Measurements from ENCODE around the gene TTC32. TPM values are rescaled to one million over a fixed set of nuclear protein-coding genes. Genes with fewer than 3 reads are reported as not detected.
"Not testable (repeated sequence)": the region's sequence is repeated elsewhere in the genome, so short reads cannot be mapped to it uniquely, and the experiment has no call there.

Gene TTC32
- total and polyA plus RNA-seq, 8 donors, result 6.6 to 42.7 (median 32.8) TPM

GRCh38 chr2:19894134-19894792 lies 7.5 kb downstream of the TTC32 start:
- Histone ChIP-seq H3K27me3 (no peaks in the 10 kb centered on the region), H3K9me3 (no peaks in the 10 kb centered on the region), H3K27ac (no peak overlapping the region), H3K4me3 (no peak overlapping the region), H3K36me3 (no peaks in the 10 kb centered on the region), H3K4me1 (peaks cover 19 to 31% of the 10 kb centered on the region in 2 donors)
- ATAC-seq (no peak), DNase-seq (no peak)
- no peak for TF ChIP-seq CTCF (IDR thresholded peaks at IDR 0.05)
- intact Hi-C loops (cut with DNase I), result no loop called here

- Histone ChIP-seq H3K9me3 (no peaks in the 10 kb centered on the region), H3K27me3 (no peaks in the 10 kb centered on the region), H3K4me3 (no peak overlapping the region), H3K27ac (no peak overlapping the region), H3K36me3 (no peaks in the 10 kb centered on the region), H3K4me1 (peaks cover 13 to 26% of the 10 kb centered on the region in 2 donors)
- intact Hi-C loops (cut with DNase I), result no loop called here
- no peak for ATAC-seq
- no peak for TF ChIP-seq CTCF (IDR thresholded peaks at IDR 0.05)
- DNase-seq, result no peak
Observed at GRCh38 chr2:19893520-19894133, 8.2 kb downstream of the TTC32 start.

GRCh38 chr2:19891971-19892370 lies 9.8 kb downstream of the TTC32 start:
- peak; percentile 61 for ATAC-seq
- Histone ChIP-seq H3K27ac (peak overlapping the region in 1 of 2 donors; percentile 85), H3K4me1 (peaks cover 0 to 13% of the 10 kb centered on the region in 2 donors)
- H3K36me3 ChIP-seq; H3K4me3 ChIP-seq; intact Hi-C loops (cut with DNase I); H3K9me3 ChIP-seq; H3K27me3 ChIP-seq: not testable (repeated sequence)
- peak in 1 of 4 donors; percentile 59 for DNase-seq

GRCh38 chr2:19890104-19890503 lies 11.7 kb downstream of the TTC32 start:
- no peak for TF ChIP-seq CTCF (IDR thresholded peaks at IDR 0.05)
- Histone ChIP-seq H3K9me3 (no peaks in the 10 kb centered on the region), H3K36me3 (no peaks in the 10 kb centered on the region), H3K27ac (no peak overlapping the region), H3K27me3 (no peaks in the 10 kb centered on the region), H3K4me3 (no peak overlapping the region), H3K4me1 (peaks cover 0 to 5% of the 10 kb centered on the region in 2 donors)
- no peak for DNase-seq
- intact Hi-C loops (cut with DNase I), result no loop called here
- no peak for ATAC-seq

GRCh38 chr2:19888831-19889230 lies 13.0 kb downstream of the TTC32 start:
- ATAC-seq, result no peak
- Histone ChIP-seq H3K27me3 (no peaks in the 10 kb centered on the region), H3K27ac (no peak overlapping the region), H3K4me1 (peaks cover 0 to 5% of the 10 kb centered on the region in 2 donors), H3K36me3 (no peaks in the 10 kb centered on the region), H3K9me3 (no peaks in the 10 kb centered on the region), H3K4me3 (no peak overlapping the region)
- no peak for TF ChIP-seq CTCF (IDR thresholded peaks at IDR 0.05)
- no peak for DNase-seq
- intact Hi-C loops (cut with DNase I), result no loop called here

All from left lung (tissue), 10 donors.